HG03575 (cell line): ENCODE results near the gene PPM1A.

Experiments used
- ATAC-seq: cut with Tn5 transposase; IDR thresholded peaks from one replicate; pipeline ENCODE4 v1.9.1; 2021; ENCODE audit not compliant: unreplicated experiment, insufficient number of reproducible peaks, low FRiP score; ENCODE audit errors: extremely low read depth

Gene PPM1A

GRCh38 chr14:60344751-60345150 is 95.7 kb downstream of the PPM1A start:
- no peak for ATAC-seq

GRCh38 chr14:60346706-60347105 is 97.7 kb downstream of the PPM1A start:
- no peak for ATAC-seq

- no peak for ATAC-seq
Measured at GRCh38 chr14:60348211-60348610, 99.2 kb downstream of the PPM1A start.
